HG03432 (cell line): Measurements from ENCODE around the gene AGA.

Experiments
- ATAC-seq: cut with Tn5 transposase; IDR thresholded peaks from one replicate; pipeline ENCODE4 v1.9.1; 2021; ENCODE audit warnings: mild to moderate bottlenecking, moderate library complexity; ENCODE audit not compliant: unreplicated experiment

The AGA gene

GRCh38 chr4:177447417-177448004 is 5.3 kb upstream of the AGA start:
- no peak for ATAC-seq

GRCh38 chr4:177446586-177446985 is 4.3 kb upstream of the AGA start:
- no peak for ATAC-seq

GRCh38 chr4:177444911-177445736 is 2.9 kb upstream of the AGA start:
- no peak for ATAC-seq

GRCh38 chr4:177441061-177441802 is 1.0 kb downstream of the AGA start:
- peak; percentile 33 for ATAC-seq

GRCh38 chr4:177436456-177436855 is 5.8 kb downstream of the AGA start:
- ATAC-seq = no peak

GRCh38 chr4:177434667-177435066 is 7.6 kb downstream of the AGA start:
- ATAC-seq = no peak

- ATAC-seq = no peak
Observed at GRCh38 chr4:177427192-177427591, 15.0 kb downstream of the AGA start.

GRCh38 chr4:177419434-177419833 is 22.8 kb downstream of the AGA start:
- no peak for ATAC-seq

- no peak for ATAC-seq
Observed at GRCh38 chr4:177413656-177414055, 28.6 kb downstream of the AGA start.

- ATAC-seq = no peak
Observed at GRCh38 chr4:177413076-177413475, 29.2 kb downstream of the AGA start.

GRCh38 chr4:177411996-177412395 is 30.2 kb downstream of the AGA start:
- ATAC-seq = no peak

GRCh38 chr4:177410566-177410965 is 31.7 kb downstream of the AGA start:
- no peak for ATAC-seq

- ATAC-seq = no peak
Observed at GRCh38 chr4:177408023-177408422, 34.2 kb downstream of the AGA start.

GRCh38 chr4:177405508-177405907 is 36.7 kb downstream of the AGA start:
- no peak for ATAC-seq

GRCh38 chr4:177404986-177405385 is 37.3 kb downstream of the AGA start:
- no peak for ATAC-seq

GRCh38 chr4:177404342-177404741 is 37.9 kb downstream of the AGA start:
- ATAC-seq = no peak

- ATAC-seq = no peak
Observed at GRCh38 chr4:177403746-177404145, 38.5 kb downstream of the AGA start.

- no peak for ATAC-seq
Observed at GRCh38 chr4:177401658-177402273, 40.5 kb downstream of the AGA start.

- no peak for ATAC-seq
Observed at GRCh38 chr4:177400030-177400429, 42.2 kb downstream of the AGA start.

- no peak for ATAC-seq
Observed at GRCh38 chr4:177396352-177396751, 45.9 kb downstream of the AGA start.

GRCh38 chr4:177393236-177393635 is 49.0 kb downstream of the AGA start:
- ATAC-seq = peak; percentile 71
